Psoas muscle (tissue), 8 donors: ENCODE measurements around the gene CTDSPL2. TPM values are rescaled to one million over a fixed set of nuclear protein-coding genes. Genes with fewer than 3 reads are reported as not detected.
"Not testable (repeated sequence)": the region's sequence is repeated elsewhere in the genome, so short reads cannot be mapped to it uniquely, and the experiment has no call there.

Experiments
- ATAC-seq, 4 donors: fragments of 200-7000 bp; cut with Tn5 transposase; one replicate each; pipeline ENCODE4 v1.9.1; 2020; ENCODE audit warnings: moderate library complexity in 3 of 4, mild to moderate bottlenecking in 2 of 4
- DNase-seq, 2 donors: peaks; one replicate each; pipeline ENCODE4 v3.0.0-alpha.2; 2020
- H3K27ac ChIP-seq: fragments of 200-600 bp; one replicate; pipeline ENCODE4 v1.8.0; 2022
- H3K27me3 ChIP-seq, 3 donors: fragments of 200-600 bp in 1 of 3; one replicate each; pipeline versions ENCODE4 v1.6.1 to v1.8.0; 2013 to 2022; ENCODE audit warnings: low read length in 2 of 3, mild to moderate bottlenecking in 2 of 3, moderate library complexity in 1 of 3; ENCODE audit not compliant: insufficient read depth in 3 of 3
- H3K36me3 ChIP-seq, 2 donors: fragments of 200-600 bp in 1 of 2; one replicate each; pipeline versions ENCODE4 v1.6.1 to v1.8.0; 2013 to 2022; ENCODE audit warnings: low read depth in 1 of 2, mild to moderate bottlenecking in 1 of 2, moderate library complexity in 1 of 2; ENCODE audit not compliant: insufficient read depth in 1 of 2
- H3K4me1 ChIP-seq: fragments of 200-600 bp; one replicate; pipeline ENCODE4 v1.8.0; 2022
- H3K4me3 ChIP-seq: fragments of 200-600 bp; one replicate; pipeline ENCODE4 v1.8.0; 2022; ENCODE audit warnings: mild to moderate bottlenecking
- H3K9me3 ChIP-seq: fragments of 200-600 bp; one replicate; pipeline ENCODE4 v1.8.0; 2022
- CTCF ChIP-seq: fragments of 200-600 bp; IDR thresholded peaks from one replicate; pipeline ENCODE4 v1.8.0; 2022; ENCODE audit warnings: antibody characterized with exemption
- WGBS, 3 donors: extraction: QIAGEN DNeasy Blood & Tissue Kit; methylation state at CpG; one replicate each; pipeline versions ENCODE4 v1.1.6 to v1.1.7; 2013; 5-methylcytosine and 5-hydroxymethylcytosine counted together
- intact Hi-C, 2 donors: fragments of 100-400 bp; cut with DNase I; formaldehyde crosslinking; loops; one replicate each; pipeline versions ENCODE4 v1.11.0 to v1.14.2; 2022
- polyA plus RNA-seq, 3 donors: library from polyadenylated mRNA; stranded (reverse); fragments of 200-250 nt; gene quantifications; one replicate each; pipeline ENCODE4 v1.2.3, GENCODE V29; 2013
- total RNA-seq, 4 donors: library from RNA; stranded (reverse); fragmentation: NEBNext Ultra II Directional in 2 of 4; extraction: Animal tissue kit (Norgen Biotek cat#: 25700) in 2 of 4; gene quantifications; one replicate each; pipeline versions ENCODE4 v1.2.1 to v1.2.4, GENCODE V29; 2021 to 2023
- donor health status: healthy with polysubstance abuse.
- donor health status: DM: no; HTN: no; CAD: no; lungs with moderate emphysema.
- donor health status: Bipolar disorder and iron deficiency.
- donor health status: healthy.
- donor health status: DM: yes; HTN: yes; CAD: no.
- donor health status: DM: no; HTN: no; CAD: no.
- donor health status: DM: no; HTN: no; CAD: no.
- donor health status: DM: yes; HTN: yes; CAD: no.

Gene CTDSPL2
- total and polyA plus RNA-seq, 7 donors: 3.2 to 18.1 (median 12.1) TPM

GRCh38 chr15:44529864-44530604, 102.6 kb downstream of the CTDSPL2 start:
- Histone ChIP-seq H3K36me3 (peaks cover 0 to 83% of the 10 kb centered on the region in 2 donors), H3K4me1 (peaks cover 4% of the 10 kb centered on the region), H3K4me3 (no peak overlapping the region), H3K9me3 (no peaks in the 10 kb centered on the region), H3K27me3 (no peaks in the 10 kb centered on the region), H3K27ac (no peak overlapping the region)
- no peak for TF ChIP-seq CTCF
- DNase-seq (no peak), ATAC-seq (no peak)
- intact Hi-C loops: no loop called here
- WGBS, 3 donors: 70 to 79% (median 73%) methylated on average over 10 of the region's 10 CpGs

- intact Hi-C loops: no loop called here
- Histone ChIP-seq H3K9me3 (no peaks in the 10 kb centered on the region), H3K27ac (no peak overlapping the region), H3K4me1 (peaks cover 9% of the 10 kb centered on the region), H3K36me3 (peaks cover 0 to 82% of the 10 kb centered on the region in 2 donors), H3K27me3 (no peaks in the 10 kb centered on the region), H3K4me3 (no peak overlapping the region)
- DNase-seq: no peak
- WGBS, 3 donors: 95 to 97% (median 97%) methylated on average over 3 of the region's 3 CpGs
- ATAC-seq: no peak
- no peak for TF ChIP-seq CTCF
Observed at GRCh38 chr15:44530653-44531052, 103.2 kb downstream of the CTDSPL2 start.

GRCh38 chr15:44532275-44532674, 104.8 kb downstream of the CTDSPL2 start:
- H3K27me3 ChIP-seq, ATAC-seq, H3K4me1 ChIP-seq, H3K27ac ChIP-seq, H3K4me3 ChIP-seq, DNase-seq, H3K9me3 ChIP-seq, intact Hi-C loops: not testable (repeated sequence)
- WGBS, 3 donors: 87 to 95% (median 94%) methylated on average over 5 of the region's 5 CpGs
- peaks cover 0 to 66% of the 10 kb centered on the region in 2 donors for H3K36me3 ChIP-seq

- WGBS, 3 donors: 94 to 99% (median 96%) methylated on average over 3 of the region's 3 CpGs
- no peak overlapping the region for H3K4me3 ChIP-seq
- intact Hi-C loops: no loop called here
- no peaks in the 10 kb centered on the region for H3K27me3 ChIP-seq
- no peak overlapping the region for H3K27ac ChIP-seq
- H3K4me1 ChIP-seq: peaks cover 10% of the 10 kb centered on the region
- TF ChIP-seq CTCF: no peak
- ATAC-seq (no peak), DNase-seq (no peak)
- H3K9me3 ChIP-seq: no peaks in the 10 kb centered on the region
- peaks cover 0 to 62% of the 10 kb centered on the region in 2 donors for H3K36me3 ChIP-seq
Observed at GRCh38 chr15:44532689-44533088, 105.3 kb downstream of the CTDSPL2 start.

GRCh38 chr15:44535092-44535491, 107.7 kb downstream of the CTDSPL2 start:
- Histone ChIP-seq H3K27me3 (no peaks in the 10 kb centered on the region), H3K4me3 (peak overlapping the region; percentile 98), H3K27ac (peak overlapping the region; percentile 99), H3K9me3 (no peaks in the 10 kb centered on the region), H3K4me1 (peaks cover 22% of the 10 kb centered on the region), H3K36me3 (peaks cover 0 to 57% of the 10 kb centered on the region in 2 donors)
- DNase-seq (no peak), ATAC-seq (no peak)
- intact Hi-C loops: loop anchor here in 1 of 2 donors (5.0 kb wide), 1 partner anchor 108 kb away; the partner anchor contains the start of gene CTDSPL2
- TF ChIP-seq CTCF: no peak
- 95 to 97% (median 95%) methylated on average over 8 of the region's 8 CpGs for WGBS, 3 donors
